Endothelial cell of umbilical vein (primary cell): Measurements from ENCODE around the gene AP1S2. TPM values are rescaled to one million over a fixed set of nuclear protein-coding genes. Genes with fewer than 3 reads are reported as not detected.

Experiments used
- BruUV-seq: library from RNA; stranded (reverse); fragments of 400-500 nt; replicated peaks from 2 replicates; lab custom pipeline; 2021; lab: Mats Ljungman, UMichigan
- CTCF ChIA-PET: fragments of 300-600, 350-600 bp; sonication (Branson Sonifier 250); formaldehyde crosslinking; loops from one replicate; lab custom pipeline; 2021; ENCODE audit warnings: antibody characterized with exemption, inconsistent platforms; lab: Charles Lee
- POLR2A ChIA-PET: fragments of 300-600, 350-600 bp; sonication (Branson Sonifier 250); formaldehyde crosslinking; loops from one replicate; lab custom pipeline; 2021; ENCODE audit warnings: antibody characterized with exemption, inconsistent platforms; lab: Charles Lee
- DNase-seq: peaks from one replicate; pipeline ENCODE4 v3.0.0-alpha.2; 2011; ENCODE audit warnings: low read depth, low spot score
- FAIRE-seq: peaks from 2 replicates; lab custom pipeline; 2011; peaks lifted over from hg19 to GRCh38; lab: Jason Lieb, UNC
- H2AFZ ChIP-seq: 2 replicates; pipeline ENCODE4 v1.6.0; 2012; ENCODE audit warnings: low read depth, low read length, control low read depth, inconsistent platforms
- H3K27ac ChIP-seq: 2 replicates; pipeline ENCODE4 v1.5.1; 2011; ENCODE audit warnings: low read depth, mild to moderate bottlenecking, control low read depth, low read length, moderate library complexity; ENCODE audit not compliant: insufficient read depth
- H3K27me3 ChIP-seq, 2 experiments: 2 replicates each; pipeline versions ENCODE4 v1.6.0 to v1.6.1; 2011; ENCODE audit warnings: low read length in 2 of 2, mixed read lengths in 1 of 2; ENCODE audit not compliant: control insufficient read depth in 2 of 2, insufficient read depth in 2 of 2
- H3K36me3 ChIP-seq, 2 experiments: 2 replicates in 1 of 2; 3 replicates in 1 of 2; pipeline ENCODE4 v1.5.1; 2011; ENCODE audit warnings: low read length in 2 of 2, mild to moderate bottlenecking in 1 of 2, moderate library complexity in 1 of 2; ENCODE audit not compliant: control insufficient read depth in 2 of 2, insufficient read depth in 2 of 2; ENCODE audit errors: extremely low read depth in 1 of 2
- H3K4me1 ChIP-seq: 3 replicates; pipeline ENCODE4 v1.5.1; 2011; ENCODE audit warnings: mild to moderate bottlenecking, low read length; ENCODE audit not compliant: control insufficient read depth, insufficient read depth; ENCODE audit errors: extremely low read depth
- H3K4me2 ChIP-seq: 2 replicates; pipeline ENCODE4 v1.6.1; 2011; ENCODE audit warnings: low read length, control low read depth, mixed read lengths; ENCODE audit not compliant: insufficient read depth
- H3K4me3 ChIP-seq, 3 experiments: fragments of 200-600 bp in 1 of 3; sonication (generic), shearing (Covaris generic) in 1 of 3; replicated peaks in 1 of 3; 2 replicates each; pipeline ENCODE4 v1.5.1; 2011 to 2016; ENCODE audit warnings: control low read depth in 3 of 3, low read length in 3 of 3, mild to moderate bottlenecking in 2 of 3, inconsistent platforms in 1 of 3, low read depth in 1 of 3, moderate library complexity in 1 of 3; ENCODE audit not compliant: insufficient read depth in 1 of 3
- H3K79me2 ChIP-seq: 2 replicates; pipeline ENCODE4 v1.6.0; 2012; ENCODE audit warnings: low read length, inconsistent platforms; ENCODE audit not compliant: control insufficient read depth, insufficient read depth
- H3K9ac ChIP-seq: replicated peaks from 2 replicates; pipeline ENCODE3; 2011; ENCODE audit warnings: low read length, control low read depth; ENCODE audit not compliant: insufficient read depth; ENCODE audit errors: extremely low read depth
- H3K9me1 ChIP-seq: replicated peaks from 3 replicates; pipeline ENCODE4 v1.6.0; 2011; ENCODE audit warnings: mild to moderate bottlenecking, low read length; ENCODE audit not compliant: control insufficient read depth, insufficient read depth; ENCODE audit errors: extremely low read depth
- H3K9me3 ChIP-seq: replicated peaks from 2 replicates; pipeline ENCODE4 v1.5.1; 2012; ENCODE audit warnings: low read length, inconsistent platforms; ENCODE audit not compliant: control insufficient read depth, insufficient read depth
- H4K20me1 ChIP-seq: replicated peaks from 2 replicates; pipeline ENCODE3; 2011; ENCODE audit warnings: mild to moderate bottlenecking, low read length; ENCODE audit not compliant: control insufficient read depth, insufficient read depth; ENCODE audit errors: extremely low read depth
- EZH2 ChIP-seq: IDR thresholded peaks from 2 replicates; pipeline ENCODE4 v1.6.1; 2012; ENCODE audit warnings: borderline replicate concordance, low read depth, mild to moderate bottlenecking, moderate library complexity, low read length, inconsistent platforms; ENCODE audit not compliant: severe bottlenecking
- FOS ChIP-seq: IDR thresholded peaks from 2 replicates; pipeline ENCODE4 v1.6.1; 2011; ENCODE audit warnings: mild to moderate bottlenecking, low read length, moderate library complexity, borderline replicate concordance; ENCODE audit not compliant: insufficient read depth
- GATA2 ChIP-seq: IDR thresholded peaks from 2 replicates; pipeline ENCODE4 v1.7.0; 2011; ENCODE audit warnings: low read depth, mild to moderate bottlenecking, moderate library complexity, mixed read lengths, low read length; ENCODE audit not compliant: insufficient read length, insufficient read depth
- JUN ChIP-seq: IDR thresholded peaks from 2 replicates; pipeline ENCODE4 v1.6.1; 2011; ENCODE audit warnings: borderline replicate concordance, low read depth; ENCODE audit not compliant: insufficient read length, insufficient read depth
- MAX ChIP-seq: IDR thresholded peaks from 2 replicates; pipeline ENCODE4 v1.6.1; 2011; ENCODE audit not compliant: insufficient read depth, insufficient read length
- MYC ChIP-seq: IDR thresholded peaks from one replicate; pipeline ENCODE4 v1.6.1; 2011; ENCODE audit warnings: mild to moderate bottlenecking, low read depth, low read length
- POLR2A ChIP-seq: IDR thresholded peaks from 2 replicates; pipeline ENCODE4 v1.6.1; 2012; ENCODE audit warnings: low read depth, mild to moderate bottlenecking, control low read depth, low read length
- POLR2AphosphoS5 ChIP-seq: IDR thresholded peaks from 2 replicates; pipeline ENCODE4 v1.6.1; 2012; ENCODE audit warnings: low read depth, mild to moderate bottlenecking, control low read depth, low read length, moderate library complexity; ENCODE audit not compliant: insufficient read depth
- dilution Hi-C: fragments of 300-500 bp; cut with MboI; formaldehyde crosslinking; loops from one replicate; pipeline ENCODE4 v1.15.0; 2019; ENCODE audit warnings: low sequenced_read_pairs; ENCODE audit not compliant: extremely low pct_ligation_motif_present
- intact Hi-C: fragments of 100-400 bp; cut with micrococcal nuclease; formaldehyde crosslinking; loops from one replicate; pipeline ENCODE4 v1.10.0; 2022
- polyA plus RNA-seq, 4 experiments: library from polyadenylated mRNA; depleted of rRNA in 3 of 4; stranded (reverse) in 3 of 4; unstranded in 1 of 4; fragments of >200 nt; gene quantifications; 2 replicates each; pipeline versions ENCODE4 v1.2.1 to v1.2.3, GENCODE V29; 2011 to 2012; ENCODE audit warnings: missing spikeins in 1 of 4
- total RNA-seq: library from RNA; stranded (reverse); gene quantifications from 2 replicates; pipeline ENCODE4 v1.2.3, GENCODE V29; 2021
- TF ChIP-seq, protein P1 (sequence below), 2 donors: IDR thresholded peaks; 1 replicate in 1 of 2; 2 replicates in 1 of 2; pipeline ENCODE4 v1.5.1; 2011; ENCODE audit warnings: low read length in 2 of 2, mild to moderate bottlenecking in 2 of 2, moderate library complexity in 2 of 2, control low read depth in 1 of 2, inconsistent platforms in 1 of 2, low read depth in 1 of 2; ENCODE audit not compliant: insufficient read depth in 1 of 2; ENCODE audit errors: extremely low read depth in 1 of 2

Gene AP1S2
- total and polyA plus RNA-seq, 2 donors (not counting 3 experiments of a cell fraction or from before 2014, with no cell fraction given) = 21.0 to 37.3 TPM

DNA sequence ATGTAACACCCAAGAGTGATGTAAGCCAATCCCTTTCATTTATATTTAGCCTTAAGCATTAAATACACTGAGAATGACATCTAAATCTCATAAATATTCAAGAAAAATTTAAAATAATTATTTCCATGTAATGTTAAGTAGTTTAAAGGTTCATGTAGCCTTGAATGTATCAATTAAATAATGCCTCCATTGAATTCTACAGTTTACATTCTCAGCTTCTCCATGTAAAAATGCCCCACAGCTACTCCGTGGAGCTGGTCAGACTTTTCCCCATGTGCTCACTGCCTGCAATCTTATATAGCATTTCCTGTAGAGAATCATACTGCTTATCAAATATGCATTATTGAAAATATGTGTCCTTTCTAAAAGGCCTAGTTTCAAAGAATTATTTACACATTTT is 25.4 kb downstream of the AP1S2 start:
- intact Hi-C loops (no loop called here), dilution Hi-C loops (no loop called here)
- no peak for FAIRE-seq
- CTCF ChIA-PET = no interaction called here
- POLR2A ChIA-PET = no interaction called here
- Histone ChIP-seq H4K20me1 (no peaks in the 10 kb centered on the region), H3K27ac (no peak overlapping the region), H3K9ac (no peak overlapping the region), H2AFZ (no peak overlapping the region), H3K79me2 (no peaks in the 10 kb centered on the region), H3K4me2 (no peak overlapping the region), H3K4me1 (no peaks in the 10 kb centered on the region), H3K27me3 (no peaks in the 10 kb centered on the region), H3K9me1 (no peaks in the 10 kb centered on the region), H3K4me3 (no peak overlapping the region), H3K36me3 (peaks cover 0 to 3% of the 10 kb centered on the region in 2 experiments), H3K9me3 (no peaks in the 10 kb centered on the region)
- no peak for DNase-seq
- BruUV-seq = no TSS peak
- no peak for TF ChIP-seq MYC
- TF ChIP-seq EZH2 = no peak
- no peak for TF ChIP-seq JUN
- no peak for TF ChIP-seq POLR2A
- TF ChIP-seq POLR2AphosphoS5 = no peak
- no peak for TF ChIP-seq FOS
- TF ChIP-seq GATA2 = no peak
- TF ChIP-seq MAX = no peak
- TF ChIP-seq, protein P1, sequence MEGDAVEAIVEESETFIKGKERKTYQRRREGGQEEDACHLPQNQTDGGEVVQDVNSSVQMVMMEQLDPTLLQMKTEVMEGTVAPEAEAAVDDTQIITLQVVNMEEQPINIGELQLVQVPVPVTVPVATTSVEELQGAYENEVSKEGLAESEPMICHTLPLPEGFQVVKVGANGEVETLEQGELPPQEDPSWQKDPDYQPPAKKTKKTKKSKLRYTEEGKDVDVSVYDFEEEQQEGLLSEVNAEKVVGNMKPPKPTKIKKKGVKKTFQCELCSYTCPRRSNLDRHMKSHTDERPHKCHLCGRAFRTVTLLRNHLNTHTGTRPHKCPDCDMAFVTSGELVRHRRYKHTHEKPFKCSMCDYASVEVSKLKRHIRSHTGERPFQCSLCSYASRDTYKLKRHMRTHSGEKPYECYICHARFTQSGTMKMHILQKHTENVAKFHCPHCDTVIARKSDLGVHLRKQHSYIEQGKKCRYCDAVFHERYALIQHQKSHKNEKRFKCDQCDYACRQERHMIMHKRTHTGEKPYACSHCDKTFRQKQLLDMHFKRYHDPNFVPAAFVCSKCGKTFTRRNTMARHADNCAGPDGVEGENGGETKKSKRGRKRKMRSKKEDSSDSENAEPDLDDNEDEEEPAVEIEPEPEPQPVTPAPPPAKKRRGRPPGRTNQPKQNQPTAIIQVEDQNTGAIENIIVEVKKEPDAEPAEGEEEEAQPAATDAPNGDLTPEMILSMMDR (IDR thresholded peaks at IDR 0.05; ENCODE audit: extremely low read depth in 1 of 2, insufficient read depth in 1 of 2, low read depth in 1 of 2, low read length in 2 of 2) = no peak
